Inferior parietal cortex (tissue), 1 donor: ENCODE results near the gene CD151.

Experiments
- DNase-seq: peaks from one replicate; pipeline ENCODE4 v3.0.0-alpha.2; 2016; ENCODE audit errors: extremely low spot score

Gene CD151

GRCh38 chr11:871472-871871 is 38.7 kb downstream of the CD151 start:
- no peak for DNase-seq

GRCh38 chr11:872799-873198 is 40.0 kb downstream of the CD151 start:
- no peak for DNase-seq

GRCh38 chr11:873706-874105 is 41.0 kb downstream of the CD151 start:
- no peak for DNase-seq

GRCh38 chr11:875203-875602 is 42.5 kb downstream of the CD151 start:
- no peak for DNase-seq

- peak; percentile 31 for DNase-seq
Observed at GRCh38 chr11:875769-876301, 43.1 kb downstream of the CD151 start.

GRCh38 chr11:876545-876944 is 43.8 kb downstream of the CD151 start:
- peak; percentile 15 for DNase-seq

GRCh38 chr11:877565-877964 is 44.8 kb downstream of the CD151 start:
- DNase-seq = no peak

GRCh38 chr11:880447-880846 is 47.7 kb downstream of the CD151 start:
- DNase-seq = no peak

GRCh38 chr11:882596-882995 is 49.8 kb downstream of the CD151 start:
- no peak for DNase-seq

- no peak for DNase-seq
Observed at GRCh38 chr11:883527-883926, 50.8 kb downstream of the CD151 start.

GRCh38 chr11:884578-885070 is 51.9 kb downstream of the CD151 start:
- DNase-seq = no peak

GRCh38 chr11:886568-886967 is 53.8 kb downstream of the CD151 start:
- DNase-seq = no peak

GRCh38 chr11:887589-887988 is 54.8 kb downstream of the CD151 start:
- no peak for DNase-seq
